Activated CD4-positive, alpha-beta T cell treated with anti-CD3 and anti-CD28 coated beads, Interleukin-2, amount 50 U/mL, for 16 hours (primary cell): ENCODE data around the gene E2F4.

Experiments used
- DNase-seq: peaks from one replicate; pipeline ENCODE4 v3.0.0-alpha.2; 2020

The E2F4 gene

DNA sequence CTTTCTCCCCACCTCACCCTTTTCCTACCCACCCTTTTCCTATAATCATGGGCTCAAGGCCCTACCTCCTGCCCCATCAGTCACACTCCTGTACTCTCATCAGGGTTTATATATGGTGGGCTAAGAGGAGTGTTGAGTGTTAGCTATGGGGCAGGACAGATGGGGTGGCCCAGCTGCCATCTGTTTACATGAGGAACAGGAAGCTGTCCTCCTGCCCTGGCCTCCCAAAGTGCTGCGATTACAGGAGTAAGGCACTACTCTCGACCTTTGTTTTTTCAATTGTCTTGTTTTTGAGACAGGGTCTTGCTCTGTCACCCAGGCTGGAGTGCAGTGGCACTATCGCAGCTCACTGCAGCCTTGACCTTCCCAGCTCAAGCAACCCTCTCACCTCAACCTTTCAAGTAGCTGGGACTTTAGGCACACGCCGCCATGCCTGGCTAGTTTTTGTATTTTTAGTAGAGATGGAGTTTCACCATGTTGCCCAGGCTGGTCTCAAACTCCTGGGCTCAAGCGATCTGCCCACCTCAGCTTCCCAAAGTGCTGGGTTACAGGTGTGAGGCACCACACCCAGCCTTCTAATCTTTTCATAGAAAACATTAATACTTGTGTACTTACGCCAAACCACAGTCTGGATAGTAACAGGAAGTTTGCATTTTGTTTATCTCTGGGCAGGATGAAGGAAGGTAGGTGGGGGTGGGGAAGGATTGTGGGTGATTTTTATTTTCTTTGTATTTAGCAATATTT is 33.9 kb upstream of the E2F4 start:
- DNase-seq, result no peak

GRCh38 chr16:67158637-67159600 is 33.0 kb upstream of the E2F4 start:
- DNase-seq, result peak; percentile 90

DNA sequence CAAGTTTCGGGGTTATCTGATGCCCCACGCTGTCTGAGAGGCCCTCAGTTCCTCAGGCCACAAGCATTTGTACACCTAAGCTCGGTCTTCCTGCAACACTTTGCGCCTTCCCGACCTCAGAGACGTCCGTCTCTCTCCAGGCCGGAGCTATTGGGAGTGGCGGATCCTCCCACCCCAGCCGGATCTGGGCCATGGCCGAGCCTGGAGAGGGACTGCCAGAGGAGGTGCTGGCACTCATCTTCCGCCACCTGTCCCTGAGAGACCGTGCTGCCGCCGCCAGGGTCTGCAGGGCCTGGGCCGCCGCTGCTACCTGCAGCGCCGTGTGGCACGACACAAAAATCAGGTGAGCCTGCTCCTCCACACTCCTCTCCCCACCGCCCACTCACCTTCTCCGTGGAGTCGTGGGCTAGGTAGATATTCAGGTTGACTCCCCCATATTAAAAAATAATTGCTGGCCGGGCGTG is 30.3 kb upstream of the E2F4 start:
- no peak for DNase-seq

GRCh38 chr16:67162506-67163163 is 29.3 kb upstream of the E2F4 start:
- DNase-seq, result no peak

DNA sequence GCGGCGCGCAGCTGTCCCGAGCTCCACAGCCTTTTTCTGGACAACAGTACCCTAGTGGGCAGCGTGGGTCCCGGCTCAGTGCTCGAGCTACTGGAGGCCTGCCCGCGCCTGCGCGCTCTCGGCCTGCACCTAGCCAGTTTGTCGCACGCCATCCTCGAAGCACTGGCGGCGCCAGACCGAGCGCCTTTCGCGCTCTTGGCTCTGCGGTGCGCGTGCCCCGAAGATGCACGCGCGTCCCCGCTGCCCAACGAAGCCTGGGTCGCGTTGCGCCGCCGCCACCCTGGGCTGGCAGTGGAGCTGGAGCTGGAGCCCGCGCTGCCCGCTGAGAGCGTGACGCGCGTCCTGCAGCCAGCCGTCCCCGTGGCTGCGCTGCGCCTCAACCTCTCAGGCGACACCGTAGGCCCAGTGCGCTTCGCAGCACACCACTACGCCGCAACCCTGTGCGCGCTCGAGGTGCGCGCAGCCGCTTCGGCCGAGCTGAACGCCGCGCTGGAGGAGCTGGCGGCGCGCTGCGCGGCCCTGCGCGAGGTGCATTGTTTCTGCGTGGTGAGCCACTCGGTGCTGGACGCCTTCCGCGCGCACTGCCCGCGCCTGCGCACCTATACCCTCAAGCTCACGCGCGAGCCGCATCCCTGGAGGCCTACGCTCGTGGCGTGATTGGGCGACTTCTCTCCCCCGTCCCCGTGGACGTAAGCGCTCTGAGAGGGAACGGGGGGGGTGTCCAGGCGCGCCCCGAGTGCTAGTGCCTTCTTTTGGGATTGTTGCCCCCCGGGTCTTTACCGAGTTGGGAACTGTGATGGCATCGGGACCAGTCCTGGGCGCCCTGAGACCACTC is 28.6 kb upstream of the E2F4 start:
- peak; percentile 70 for DNase-seq

DNA sequence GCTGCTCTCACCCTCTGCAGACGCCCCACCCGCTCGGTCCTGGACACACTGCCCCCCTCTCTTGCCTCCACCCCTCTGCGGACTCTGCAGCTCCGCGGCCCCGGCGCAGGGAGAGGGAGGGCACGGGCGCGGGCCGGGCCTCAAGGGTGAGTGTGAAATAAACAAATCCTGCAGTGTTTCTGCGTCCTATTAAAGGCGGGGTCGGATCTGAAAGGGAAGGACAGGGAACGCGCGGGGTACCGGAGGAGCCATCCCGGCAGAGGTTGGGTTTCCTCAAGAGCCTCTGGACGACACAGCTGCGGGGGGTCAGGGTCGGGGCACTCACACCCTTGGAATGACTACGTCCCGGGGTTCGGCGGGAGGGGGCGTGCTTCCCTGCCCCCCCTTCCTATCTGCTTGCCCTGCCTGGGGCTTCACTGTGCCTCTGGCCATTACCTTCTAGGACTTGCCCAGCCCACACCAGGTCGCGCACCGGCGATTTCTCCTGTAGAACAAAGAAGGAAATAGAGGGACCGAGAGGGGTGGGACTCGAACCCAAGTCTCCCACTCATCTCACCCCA is 27.9 kb upstream of the E2F4 start:
- no peak for DNase-seq

DNA sequence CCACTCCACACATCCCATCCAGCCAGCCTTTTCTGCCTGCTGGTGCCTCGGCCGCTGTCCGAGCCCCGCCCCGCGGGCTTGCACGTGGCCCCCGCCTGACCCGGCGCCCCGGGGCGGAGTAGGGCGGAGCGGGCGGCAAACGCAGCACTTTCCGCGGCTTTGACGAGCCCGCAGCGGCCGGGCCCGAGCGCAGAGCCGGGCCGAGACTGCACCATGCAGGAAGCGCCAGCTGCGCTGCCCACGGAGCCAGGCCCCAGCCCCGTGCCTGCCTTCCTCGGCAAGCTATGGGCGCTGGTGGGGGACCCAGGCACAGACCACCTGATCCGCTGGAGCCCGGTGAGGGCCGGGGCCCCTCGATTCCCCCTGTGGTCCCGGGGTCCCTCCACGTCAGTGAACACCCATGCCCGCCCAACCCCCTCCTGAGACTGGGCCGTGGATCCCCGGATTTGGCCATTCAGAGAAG is 27.3 kb upstream of the E2F4 start, which contains the start of gene HSF4:
HSF4 (plus strand) TSS at position 147 of the 463 bp plus-strand sequence; CDS start at position 214, 67 bp downstream.
- DNase-seq, result no peak

DNA sequence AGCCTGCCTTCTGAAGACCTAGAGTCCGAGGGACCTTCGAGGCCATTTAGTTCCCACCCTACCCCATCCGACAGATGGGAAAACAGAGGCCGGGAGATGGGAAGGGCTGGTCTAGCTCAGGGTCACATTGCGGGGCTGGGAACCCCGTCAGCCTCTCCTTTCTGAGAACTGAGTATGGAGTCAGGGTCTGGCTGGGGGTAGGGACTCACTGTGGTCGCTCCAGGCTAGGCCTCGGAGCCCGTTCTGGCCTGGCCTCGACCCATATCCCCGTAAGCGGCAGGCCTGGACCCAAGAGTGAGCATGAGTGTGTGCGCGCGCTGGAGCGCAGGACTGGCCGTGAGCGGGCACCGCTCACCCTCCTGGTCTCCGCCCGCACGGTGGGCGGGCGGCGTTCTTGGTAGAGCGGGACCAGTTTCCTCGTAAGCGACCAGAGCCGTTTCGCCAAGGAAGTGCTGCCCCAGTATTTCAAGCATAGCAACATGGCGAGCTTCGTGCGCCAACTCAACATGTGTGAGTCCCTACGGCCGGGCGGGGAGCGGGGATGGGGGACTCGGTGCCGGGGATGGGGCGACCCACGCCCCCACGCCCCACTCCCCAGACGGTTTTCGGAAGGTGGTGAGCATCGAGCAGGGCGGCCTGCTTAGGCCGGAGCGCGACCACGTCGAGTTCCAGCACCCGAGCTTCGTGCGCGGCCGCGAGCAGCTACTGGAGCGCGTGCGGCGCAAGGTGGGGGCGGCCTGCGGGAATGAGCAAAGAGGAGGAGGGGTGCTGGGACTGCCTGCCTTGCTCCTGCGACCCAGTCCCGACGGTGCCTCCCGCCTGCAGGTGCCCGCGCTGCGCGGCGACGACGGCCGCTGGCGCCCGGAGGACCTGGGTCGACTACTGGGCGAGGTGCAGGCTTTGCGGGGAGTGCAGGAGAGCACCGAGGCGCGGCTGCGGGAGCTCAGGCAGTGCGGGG is 26.6 kb upstream of the E2F4 start:
- DNase-seq, result no peak

DNA sequence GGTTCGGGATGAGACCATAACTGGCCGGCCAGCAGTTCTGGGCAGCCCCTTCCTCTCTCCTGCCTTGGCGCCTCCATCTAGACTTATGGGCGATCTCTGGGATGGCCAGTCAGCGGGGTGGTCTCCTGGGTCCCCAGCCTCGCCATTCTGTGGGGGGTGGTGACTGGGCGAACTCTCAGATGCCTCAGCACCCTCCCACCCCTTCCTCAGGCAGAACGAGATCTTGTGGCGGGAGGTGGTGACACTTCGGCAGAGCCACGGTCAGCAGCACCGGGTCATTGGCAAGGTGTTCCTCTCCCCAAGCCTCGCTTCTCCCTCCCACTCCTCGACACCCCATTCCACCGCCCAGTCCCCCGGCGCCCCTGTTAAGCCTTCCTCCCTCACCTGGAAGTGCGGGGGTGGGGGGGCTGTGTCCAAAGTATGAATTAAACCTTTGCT is 25.8 kb upstream of the E2F4 start:
- DNase-seq, result no peak

DNA sequence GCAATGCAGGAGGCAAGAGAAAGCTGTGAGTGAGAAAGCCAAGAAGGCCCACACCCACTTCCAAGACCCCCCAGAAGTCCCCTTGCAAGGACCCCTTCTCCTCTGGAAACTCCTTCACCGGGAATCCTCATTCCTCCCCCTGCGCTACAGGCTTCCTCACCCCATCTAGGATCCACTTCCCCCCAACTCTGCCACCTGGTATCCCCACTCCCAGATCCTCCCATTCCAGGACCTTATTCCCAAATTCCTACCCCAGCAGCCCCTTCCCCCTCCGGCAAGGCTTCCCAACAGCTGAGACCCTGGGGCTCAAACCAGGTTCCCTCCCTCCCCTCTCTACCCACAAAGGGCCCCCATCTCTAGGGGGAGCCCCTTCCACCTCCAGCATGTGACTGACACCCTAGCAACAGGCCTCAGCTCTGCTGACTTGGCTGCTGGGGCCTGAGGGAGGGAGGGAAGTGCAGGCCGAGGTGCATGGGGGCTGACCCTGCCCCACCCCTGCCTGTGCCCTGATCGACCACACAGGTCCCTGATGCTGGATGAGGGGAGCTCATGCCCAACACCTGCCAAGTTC is 25.3 kb upstream of the E2F4 start:
- no peak for DNase-seq

GRCh38 chr16:67167588-67167987 is 24.4 kb upstream of the E2F4 start:
- DNase-seq, result no peak

DNA sequence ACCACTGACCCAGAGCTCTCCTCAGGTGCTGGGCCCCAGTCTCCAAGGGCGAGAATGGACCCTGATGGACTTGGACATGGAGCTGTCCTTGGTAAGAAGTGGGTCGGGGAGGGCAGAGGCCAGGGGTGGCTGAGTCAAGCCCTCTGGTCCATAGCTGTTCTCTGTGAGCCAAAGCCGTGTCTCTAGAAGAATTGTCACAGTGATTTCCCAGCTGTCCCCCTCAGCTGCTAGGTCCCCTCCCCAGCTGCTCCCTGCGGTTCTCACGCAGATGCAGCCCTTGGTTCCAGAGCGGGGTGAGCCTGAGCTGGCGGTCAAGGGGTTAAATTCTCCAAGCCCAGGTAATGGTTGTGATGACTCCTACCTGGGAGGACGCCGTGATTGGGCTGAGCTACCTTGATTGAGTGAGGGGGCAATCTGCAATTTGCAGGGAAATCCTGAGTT is 22.9 kb upstream of the E2F4 start:
- DNase-seq, result no peak

GRCh38 chr16:67169642-67170167 is 22.2 kb upstream of the E2F4 start:
- no peak for DNase-seq

GRCh38 chr16:67170168-67170948 is 21.6 kb upstream of the E2F4 start, which contains the start of gene NOL3:
Gene NOL3 (plus strand): TSS chr16:67170538.
- peak; percentile 63 for DNase-seq

GRCh38 chr16:67170949-67171649 is 20.9 kb upstream of the E2F4 start:
- no peak for DNase-seq

DNA sequence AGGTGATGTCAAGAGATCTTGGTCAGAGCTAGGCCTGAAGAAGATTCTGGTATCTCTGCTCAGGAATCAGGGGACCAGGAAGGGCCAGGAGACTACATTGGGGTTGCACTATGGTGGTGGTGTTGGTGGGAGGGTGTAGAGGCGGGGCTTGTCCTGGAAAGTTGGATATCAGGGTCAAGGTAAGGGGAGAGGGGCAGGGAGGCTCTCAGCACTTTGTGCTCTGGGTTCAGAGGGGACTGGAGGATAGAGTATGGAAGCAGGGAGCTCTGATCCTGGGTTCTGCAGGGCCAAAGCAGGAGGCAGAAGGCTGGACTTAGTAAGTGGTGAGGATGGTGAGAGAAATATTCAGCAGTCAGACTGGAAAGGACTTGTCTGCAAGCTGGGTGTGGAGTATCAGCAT is 18.6 kb upstream of the E2F4 start:
- DNase-seq, result no peak

DNA sequence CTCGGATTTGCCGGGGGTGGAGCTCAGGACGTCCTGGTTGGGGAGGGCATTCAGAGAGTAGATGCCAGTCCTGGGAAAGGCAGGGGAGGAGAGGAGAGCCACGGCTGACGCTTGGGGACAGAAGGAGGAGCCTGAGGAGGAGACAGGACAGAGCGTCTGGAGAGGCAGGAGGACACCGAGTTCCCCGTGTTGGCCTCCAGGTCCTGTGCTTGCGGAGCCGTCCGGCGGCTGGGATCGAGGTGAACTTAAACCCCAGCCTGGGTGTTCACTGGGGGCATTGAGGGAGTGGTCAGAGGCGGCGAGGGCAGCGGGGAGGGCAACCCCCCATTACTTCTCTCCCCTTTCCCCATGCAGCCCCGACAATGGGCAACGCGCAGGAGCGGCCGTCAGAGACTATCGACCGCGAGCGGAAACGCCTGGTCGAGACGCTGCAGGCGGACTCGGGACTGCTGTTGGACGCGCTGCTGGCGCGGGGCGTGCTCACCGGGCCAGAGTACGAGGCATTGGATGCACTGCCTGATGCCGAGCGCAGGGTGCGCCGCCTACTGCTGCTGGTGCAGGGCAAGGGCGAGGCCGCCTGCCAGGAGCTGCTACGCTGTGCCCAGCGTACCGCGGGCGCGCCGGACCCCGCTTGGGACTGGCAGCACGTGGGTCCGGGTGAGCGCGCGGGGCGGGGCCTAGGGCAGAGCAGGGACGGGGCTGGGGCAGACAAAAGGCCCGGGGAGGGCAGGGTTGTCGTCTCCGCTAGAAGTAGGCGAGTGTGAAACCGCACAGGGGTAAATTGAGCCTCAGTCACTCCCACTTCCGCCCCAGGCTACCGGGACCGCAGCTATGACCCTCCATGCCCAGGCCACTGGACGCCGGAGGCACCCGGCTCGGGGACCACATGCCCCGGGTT is 17.9 kb upstream of the E2F4 start:
- DNase-seq, result peak; percentile 75
